HCT116 (cell line): ENCODE results near the gene MAMSTR. TPM values are rescaled to one million over a fixed set of nuclear protein-coding genes. Genes with fewer than 3 reads are reported as not detected.

Source experiments
- ATAC-seq: fragments of 200-7000 bp; cut with Tn5 transposase; 2 replicates; pipeline ENCODE4 v1.9.1; 2020; ENCODE audit warnings: mild to moderate bottlenecking, moderate library complexity
- BruUV-seq: library from RNA; stranded (reverse); fragments of 400-500 nt; replicated peaks from 2 replicates; lab custom pipeline; 2021; lab: Mats Ljungman, UMichigan
- CTCF ChIA-PET: fragments of 300-600 bp; sonication (Branson Sonifier 250); formaldehyde crosslinking; loops from one replicate; lab custom pipeline; 2021; ENCODE audit warnings: antibody characterized with exemption; lab: Charles Lee
- POLR2A ChIA-PET: fragments of 300-600, 350-600 bp; sonication (Branson Sonifier 250); formaldehyde crosslinking; loops from one replicate; lab custom pipeline; 2021; ENCODE audit warnings: antibody characterized with exemption; lab: Charles Lee
- RAD21 ChIA-PET, 2 experiments: fragments of 300-600 bp; sonication (Branson Sonifier 250); formaldehyde crosslinking; loops; one replicate each; lab custom pipeline; 2023; ENCODE audit warnings: low total read pairs in 2 of 2; ENCODE audit not compliant: uncharacterized antibody in 2 of 2, unreplicated experiment in 2 of 2, low non-redundant PET in 1 of 2; lab: Charles Lee
- DNase-seq: peaks from one replicate; pipeline ENCODE4 v3.0.0-alpha.2; 2010; ENCODE audit warnings: low read depth, low spot score
- H2AFZ ChIP-seq: fragments of 200-600 bp; shearing (Covaris generic), sonication (generic); 2 replicates; pipeline ENCODE4 v1.6.1; 2017; ENCODE audit warnings: low read depth, mixed run types, mixed read lengths, antibody characterized with exemption, low read length; ENCODE audit not compliant: poor library complexity, severe bottlenecking
- H3K27ac ChIP-seq: 2 replicates; pipeline ENCODE4 v1.5.1; 2012; ENCODE audit warnings: low read depth, low read length
- H3K27me3 ChIP-seq: fragments of 200-600 bp; sonication (generic); 2 replicates; pipeline ENCODE4 v1.6.1; 2016; ENCODE audit warnings: mixed run types, low read length, mixed read lengths; ENCODE audit not compliant: insufficient read depth
- H3K36me3 ChIP-seq, 2 experiments: fragments of 200-500 bp in 1 of 2; fragments of 200-600 bp in 1 of 2; sonication (Bioruptor generic) in 1 of 2; sonication (generic) in 1 of 2; 2 replicates each; pipeline versions ENCODE4 v1.5.1 to v1.6.1; 2014 to 2016; ENCODE audit warnings: low read length in 2 of 2, inconsistent platforms in 1 of 2, mixed read lengths in 1 of 2, mixed run types in 1 of 2; ENCODE audit not compliant: insufficient read depth in 2 of 2, control insufficient read depth in 1 of 2
- H3K4me1 ChIP-seq, 2 experiments: fragments of 200-600 bp in 1 of 2; sonication (generic) in 1 of 2; 2 replicates each; pipeline versions ENCODE4 v1.5.1 to v1.6.1; 2012 to 2017; ENCODE audit warnings: low read length in 2 of 2, inconsistent platforms in 1 of 2, mild to moderate bottlenecking in 1 of 2, mixed read lengths in 1 of 2, mixed run types in 1 of 2, moderate library complexity in 1 of 2; ENCODE audit not compliant: insufficient read depth in 2 of 2, control insufficient read depth in 1 of 2
- H3K4me2 ChIP-seq: fragments of 200-600 bp; sonication (generic); 2 replicates; pipeline ENCODE4 v1.6.1; 2017; ENCODE audit warnings: mixed run types, low read length, mixed read lengths
- H3K4me3 ChIP-seq, 2 experiments: fragments of 200-600 bp in 1 of 2; sonication (generic) in 1 of 2; replicated peaks in 1 of 2; 2 replicates each; pipeline ENCODE4 v1.5.1; 2011 to 2016; ENCODE audit warnings: low read length in 2 of 2, control low read depth in 1 of 2, low read depth in 1 of 2, mild to moderate bottlenecking in 1 of 2, mixed read lengths in 1 of 2, mixed run types in 1 of 2
- H3K79me2 ChIP-seq: fragments of 200-600 bp; sonication (generic); 2 replicates; pipeline ENCODE4 v1.6.1; 2017; ENCODE audit warnings: mild to moderate bottlenecking, mixed run types, low read length, moderate library complexity, mixed read lengths; ENCODE audit not compliant: insufficient read depth
- H3K9ac ChIP-seq: fragments of 200-600 bp; sonication (generic); 2 replicates; pipeline ENCODE4 v1.6.1; 2016; ENCODE audit warnings: low read length, mixed read lengths
- H3K9me2 ChIP-seq: fragments of 200-600 bp; sonication (generic), shearing (Covaris generic); 2 replicates; pipeline ENCODE4 v1.6.1; 2017; ENCODE audit warnings: mixed run types, mild to moderate bottlenecking, moderate library complexity; ENCODE audit not compliant: insufficient read depth
- H3K9me3 ChIP-seq, 2 experiments: fragments of 200-500 bp in 1 of 2; fragments of 200-600 bp in 1 of 2; sonication (Bioruptor generic) in 1 of 2; sonication (generic) in 1 of 2; 2 replicates each; pipeline ENCODE4 v1.6.1; 2014 to 2017; ENCODE audit warnings: low read length in 2 of 2, mixed read lengths in 2 of 2, inconsistent platforms in 1 of 2, low read depth in 1 of 2, mild to moderate bottlenecking in 1 of 2, mixed run types in 1 of 2, moderate library complexity in 1 of 2; ENCODE audit not compliant: control insufficient read depth in 1 of 2, insufficient read depth in 1 of 2
- H4K20me1 ChIP-seq: fragments of 200-600 bp; sonication (generic), shearing (Covaris generic); 2 replicates; pipeline ENCODE4 v1.6.1; 2017; ENCODE audit warnings: mixed run types, mild to moderate bottlenecking, moderate library complexity; ENCODE audit not compliant: insufficient read depth
- CBX3 ChIP-seq: IDR thresholded peaks from 2 replicates; pipeline ENCODE4 v1.6.1; 2012; ENCODE audit warnings: low read depth
- CEBPB ChIP-seq: IDR thresholded peaks from 2 replicates; pipeline ENCODE4 v1.6.1; 2012; ENCODE audit warnings: low read depth
- EGR1 ChIP-seq: IDR thresholded peaks from 2 replicates; pipeline ENCODE4 v1.6.1; 2012; ENCODE audit warnings: low read depth
- ELF1 ChIP-seq: IDR thresholded peaks from 2 replicates; pipeline ENCODE4 v1.6.1; 2012; ENCODE audit warnings: low read depth, borderline replicate concordance
- EZH2 ChIP-seq: fragments of 200-600 bp; sonication (generic); IDR thresholded peaks from 2 replicates; pipeline ENCODE4 v1.6.1; 2017; ENCODE audit warnings: antibody characterized with exemption, mixed run types
- FOSL1 ChIP-seq: IDR thresholded peaks from 2 replicates; pipeline ENCODE4 v1.6.1; 2012; ENCODE audit warnings: low read depth
- POLR2A ChIP-seq: IDR thresholded peaks from 2 replicates; pipeline ENCODE4 v1.7.0; 2011; ENCODE audit warnings: borderline replicate concordance; ENCODE audit not compliant: insufficient read depth, insufficient read length; ENCODE audit errors: extremely low read depth
- POLR2AphosphoS5 ChIP-seq: IDR thresholded peaks from 2 replicates; pipeline ENCODE4 v1.6.1; 2011; ENCODE audit warnings: mild to moderate bottlenecking, low read depth, low read length, moderate library complexity
- RAD21 ChIP-seq: IDR thresholded peaks from 2 replicates; pipeline ENCODE4 v1.6.1; 2012; ENCODE audit warnings: low read depth, mild to moderate bottlenecking
- SIN3A ChIP-seq: IDR thresholded peaks from 2 replicates; pipeline ENCODE4 v1.6.1; 2012; ENCODE audit warnings: low read depth
- SP1 ChIP-seq: IDR thresholded peaks from 2 replicates; pipeline ENCODE4 v1.6.1; 2012; ENCODE audit warnings: low read depth
- SRF ChIP-seq: IDR thresholded peaks from 2 replicates; pipeline ENCODE4 v1.6.1; 2012; ENCODE audit warnings: low read depth
- TCF7L2 ChIP-seq: IDR thresholded peaks from 2 replicates; pipeline ENCODE4 v1.7.0; 2011; ENCODE audit warnings: borderline replicate concordance, inconsistent platforms; ENCODE audit not compliant: insufficient read depth, insufficient read length; ENCODE audit errors: extremely low read depth
- YY1 ChIP-seq: IDR thresholded peaks from 2 replicates; pipeline ENCODE4 v1.6.1; 2011; ENCODE audit warnings: low read length, low read depth, moderate library complexity, mild to moderate bottlenecking; ENCODE audit not compliant: insufficient replicate concordance; ENCODE audit errors: extremely low read depth
- ZFX ChIP-seq: fragments of 450-650 bp; IDR thresholded peaks from 2 replicates; pipeline ENCODE4 v1.6.1; 2017
- ZNF274 ChIP-seq: fragments of 200-500 bp; sonication (Bioruptor generic); IDR thresholded peaks from 2 replicates; pipeline ENCODE4 v1.6.1; 2014; ENCODE audit warnings: mild to moderate bottlenecking, low read depth, low read length, inconsistent platforms
- intact Hi-C: fragments of 100-400 bp; cut with micrococcal nuclease; formaldehyde crosslinking; loops from 2 replicates; pipeline ENCODE4 v1.10.0; 2022
- total RNA-seq: library from RNA; stranded (reverse); gene quantifications from one replicate; pipeline ENCODE4 v1.2.1, GENCODE V29; 2021; ENCODE audit not compliant: unreplicated experiment
- TF ChIP-seq, protein P1 (sequence below): IDR thresholded peaks from 2 replicates; pipeline ENCODE4 v1.6.1; 2012
- TF ChIP-seq, protein P2 (sequence below): IDR thresholded peaks from 2 replicates; pipeline ENCODE4 v1.6.1; 2011; ENCODE audit warnings: mild to moderate bottlenecking, low read length, moderate library complexity; ENCODE audit not compliant: insufficient replicate concordance; ENCODE audit errors: extremely low read depth
- TF ChIP-seq, protein P3 (sequence below): IDR thresholded peaks from 2 replicates; pipeline ENCODE4 v1.6.1; 2012; ENCODE audit warnings: low read depth
- TF ChIP-seq, protein P4 (sequence below), 3 experiments: fragments of 200-600 bp in 1 of 3; sonication (generic) in 1 of 3; IDR thresholded peaks in 2 of 3; conservative IDR thresholded peaks in 1 of 3; 2 replicates each; pipeline ENCODE4 v1.5.1; 2012 to 2017; ENCODE audit warnings: low read depth in 2 of 3, low read length in 2 of 3, antibody characterized with exemption in 1 of 3, borderline replicate concordance in 1 of 3, control low read depth in 1 of 3, mild to moderate bottlenecking in 1 of 3, mixed read lengths in 1 of 3, mixed run types in 1 of 3, moderate library complexity in 1 of 3; ENCODE audit not compliant: insufficient read depth in 1 of 3

Gene MAMSTR
- total RNA-seq, 1 experiment from 2014 or later: 1.3 TPM

DNA sequence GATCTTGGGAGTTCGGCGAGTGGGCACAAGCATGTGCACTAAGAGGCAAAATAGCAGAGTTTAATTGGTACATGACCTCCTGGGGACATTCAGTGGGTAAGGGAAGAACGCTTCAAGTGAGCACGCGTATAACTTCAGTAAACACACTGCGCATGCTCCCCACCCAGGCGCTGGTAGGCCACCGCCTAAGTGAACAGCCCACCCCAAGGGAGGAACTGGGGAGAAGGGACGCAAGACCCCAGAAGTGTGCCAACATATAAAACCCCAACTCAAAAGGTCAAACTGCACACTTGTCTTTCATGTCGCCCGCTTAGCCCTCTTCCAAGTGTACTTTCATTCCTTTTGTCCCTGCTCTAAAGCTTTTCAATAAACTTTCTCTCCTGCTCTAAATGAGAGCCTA is 36.2 kb downstream of the MAMSTR start (continued):
- TF ChIP-seq YY1 (no peak), CBX3 (no peak), ZNF274 (no peak), CEBPB (no peak)

DNA sequence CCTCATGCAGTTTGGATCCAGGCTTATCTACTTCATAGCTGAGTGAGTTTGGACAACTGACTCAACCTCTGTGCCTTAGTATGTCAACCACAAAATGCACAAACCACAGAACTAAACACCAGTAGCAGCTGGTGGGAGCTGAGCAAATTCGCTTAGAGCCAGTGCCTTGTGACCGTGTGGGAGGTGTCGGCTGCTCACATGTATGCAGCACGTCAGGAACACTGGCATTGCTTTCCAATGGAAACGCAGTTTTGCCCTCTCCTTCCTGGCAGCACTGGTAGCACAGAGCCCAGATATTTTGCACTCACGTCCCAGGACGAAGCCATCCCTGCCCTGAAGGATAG is 38.4 kb downstream of the MAMSTR start:
- Histone ChIP-seq H3K9me3 (no peaks in the 10 kb centered on the region), H3K27me3 (no peaks in the 10 kb centered on the region), H3K4me2 (no peak overlapping the region), H4K20me1 (no peaks in the 10 kb centered on the region), H3K9me2 (no peaks in the 10 kb centered on the region), H3K79me2 (no peaks in the 10 kb centered on the region), H3K4me1 (peaks cover 30 to 32% of the 10 kb centered on the region in 2 experiments), H3K9ac (no peak overlapping the region), H3K4me3 (no peak overlapping the region), H2AFZ (no peak overlapping the region), H3K36me3 (no peaks in the 10 kb centered on the region), H3K27ac (no peak overlapping the region; the same call in 1 of the 2 replicates)
- DNase-seq (no peak), ATAC-seq (no peak)
- ChIA-PET CTCF (no interaction called here), POLR2A (no interaction called here), RAD21 (no interaction called here)
- BruUV-seq: no TSS peak
- no peak for TF ChIP-seq EGR1
- TF ChIP-seq, protein P1, sequence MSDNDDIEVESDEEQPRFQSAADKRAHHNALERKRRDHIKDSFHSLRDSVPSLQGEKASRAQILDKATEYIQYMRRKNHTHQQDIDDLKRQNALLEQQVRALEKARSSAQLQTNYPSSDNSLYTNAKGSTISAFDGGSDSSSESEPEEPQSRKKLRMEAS: no peak
- no peak for TF ChIP-seq TCF7L2
- no peak for TF ChIP-seq ZFX
- no peak for TF ChIP-seq ZNF274
- no peak for TF ChIP-seq YY1
- no peak for TF ChIP-seq POLR2AphosphoS5
- TF ChIP-seq, protein P2, sequence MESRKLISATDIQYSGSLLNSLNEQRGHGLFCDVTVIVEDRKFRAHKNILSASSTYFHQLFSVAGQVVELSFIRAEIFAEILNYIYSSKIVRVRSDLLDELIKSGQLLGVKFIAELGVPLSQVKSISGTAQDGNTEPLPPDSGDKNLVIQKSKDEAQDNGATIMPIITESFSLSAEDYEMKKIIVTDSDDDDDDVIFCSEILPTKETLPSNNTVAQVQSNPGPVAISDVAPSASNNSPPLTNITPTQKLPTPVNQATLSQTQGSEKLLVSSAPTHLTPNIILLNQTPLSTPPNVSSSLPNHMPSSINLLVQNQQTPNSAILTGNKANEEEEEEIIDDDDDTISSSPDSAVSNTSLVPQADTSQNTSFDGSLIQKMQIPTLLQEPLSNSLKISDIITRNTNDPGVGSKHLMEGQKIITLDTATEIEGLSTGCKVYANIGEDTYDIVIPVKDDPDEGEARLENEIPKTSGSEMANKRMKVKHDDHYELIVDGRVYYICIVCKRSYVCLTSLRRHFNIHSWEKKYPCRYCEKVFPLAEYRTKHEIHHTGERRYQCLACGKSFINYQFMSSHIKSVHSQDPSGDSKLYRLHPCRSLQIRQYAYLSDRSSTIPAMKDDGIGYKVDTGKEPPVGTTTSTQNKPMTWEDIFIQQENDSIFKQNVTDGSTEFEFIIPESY: no peak
- TF ChIP-seq CEBPB: no peak
- no peak for TF ChIP-seq FOSL1
- TF ChIP-seq RAD21: no peak
- no peak for TF ChIP-seq POLR2A
- TF ChIP-seq, protein P3, sequence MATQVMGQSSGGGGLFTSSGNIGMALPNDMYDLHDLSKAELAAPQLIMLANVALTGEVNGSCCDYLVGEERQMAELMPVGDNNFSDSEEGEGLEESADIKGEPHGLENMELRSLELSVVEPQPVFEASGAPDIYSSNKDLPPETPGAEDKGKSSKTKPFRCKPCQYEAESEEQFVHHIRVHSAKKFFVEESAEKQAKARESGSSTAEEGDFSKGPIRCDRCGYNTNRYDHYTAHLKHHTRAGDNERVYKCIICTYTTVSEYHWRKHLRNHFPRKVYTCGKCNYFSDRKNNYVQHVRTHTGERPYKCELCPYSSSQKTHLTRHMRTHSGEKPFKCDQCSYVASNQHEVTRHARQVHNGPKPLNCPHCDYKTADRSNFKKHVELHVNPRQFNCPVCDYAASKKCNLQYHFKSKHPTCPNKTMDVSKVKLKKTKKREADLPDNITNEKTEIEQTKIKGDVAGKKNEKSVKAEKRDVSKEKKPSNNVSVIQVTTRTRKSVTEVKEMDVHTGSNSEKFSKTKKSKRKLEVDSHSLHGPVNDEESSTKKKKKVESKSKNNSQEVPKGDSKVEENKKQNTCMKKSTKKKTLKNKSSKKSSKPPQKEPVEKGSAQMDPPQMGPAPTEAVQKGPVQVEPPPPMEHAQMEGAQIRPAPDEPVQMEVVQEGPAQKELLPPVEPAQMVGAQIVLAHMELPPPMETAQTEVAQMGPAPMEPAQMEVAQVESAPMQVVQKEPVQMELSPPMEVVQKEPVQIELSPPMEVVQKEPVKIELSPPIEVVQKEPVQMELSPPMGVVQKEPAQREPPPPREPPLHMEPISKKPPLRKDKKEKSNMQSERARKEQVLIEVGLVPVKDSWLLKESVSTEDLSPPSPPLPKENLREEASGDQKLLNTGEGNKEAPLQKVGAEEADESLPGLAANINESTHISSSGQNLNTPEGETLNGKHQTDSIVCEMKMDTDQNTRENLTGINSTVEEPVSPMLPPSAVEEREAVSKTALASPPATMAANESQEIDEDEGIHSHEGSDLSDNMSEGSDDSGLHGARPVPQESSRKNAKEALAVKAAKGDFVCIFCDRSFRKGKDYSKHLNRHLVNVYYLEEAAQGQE: no peak
- TF ChIP-seq, protein P4, sequence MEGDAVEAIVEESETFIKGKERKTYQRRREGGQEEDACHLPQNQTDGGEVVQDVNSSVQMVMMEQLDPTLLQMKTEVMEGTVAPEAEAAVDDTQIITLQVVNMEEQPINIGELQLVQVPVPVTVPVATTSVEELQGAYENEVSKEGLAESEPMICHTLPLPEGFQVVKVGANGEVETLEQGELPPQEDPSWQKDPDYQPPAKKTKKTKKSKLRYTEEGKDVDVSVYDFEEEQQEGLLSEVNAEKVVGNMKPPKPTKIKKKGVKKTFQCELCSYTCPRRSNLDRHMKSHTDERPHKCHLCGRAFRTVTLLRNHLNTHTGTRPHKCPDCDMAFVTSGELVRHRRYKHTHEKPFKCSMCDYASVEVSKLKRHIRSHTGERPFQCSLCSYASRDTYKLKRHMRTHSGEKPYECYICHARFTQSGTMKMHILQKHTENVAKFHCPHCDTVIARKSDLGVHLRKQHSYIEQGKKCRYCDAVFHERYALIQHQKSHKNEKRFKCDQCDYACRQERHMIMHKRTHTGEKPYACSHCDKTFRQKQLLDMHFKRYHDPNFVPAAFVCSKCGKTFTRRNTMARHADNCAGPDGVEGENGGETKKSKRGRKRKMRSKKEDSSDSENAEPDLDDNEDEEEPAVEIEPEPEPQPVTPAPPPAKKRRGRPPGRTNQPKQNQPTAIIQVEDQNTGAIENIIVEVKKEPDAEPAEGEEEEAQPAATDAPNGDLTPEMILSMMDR (IDR thresholded peaks at IDR 0.05 in 2 of 3, conservative IDR thresholded peaks at IDR 0.05 in 1 of 3; ENCODE audit: borderline replicate concordance in 1 of 3, insufficient read depth in 1 of 3, low read depth in 2 of 3, low read length in 2 of 3): no peak
- TF ChIP-seq EZH2: no peak
- no peak for TF ChIP-seq ELF1
- no peak for TF ChIP-seq SRF
- no peak for TF ChIP-seq SIN3A
- no peak for TF ChIP-seq SP1
- intact Hi-C loops: no loop called here
